ENCODE results near the gene IFNGR2. TPM values are rescaled to one million over a fixed set of nuclear protein-coding genes. Genes with fewer than 3 reads are reported as not detected.

IFNGR2 gene
- 49.3 to 57.0 TPM (median 54.8 TPM) in 5 replicates for total RNA-seq (2022; extraction: Qiagen RNA extraction)

GRCh38 chr21:33403128-33403785, at the start of gene IFNGR2:
Gene IFNGR2 (plus strand): TSS chr21:33403413. CDS start chr21:33403544, 131 bp downstream.

GRCh38 chr21:33479679-33480480, 76.7 kb downstream of the IFNGR2 start, which contains the start of gene TMEM50B:
Gene TMEM50B (minus strand): TSS chr21:33479974. CDS start chr21:33468885, 11,089 bp downstream.

Other genes with a start within 250 kb of the IFNGR2 start
- gene IFNAR2, start 173.5 kb upstream of the IFNGR2 start, total RNA-seq (2022; extraction: Qiagen RNA extraction), result 13.0 to 15.2 TPM (median 14.6 TPM) in 5 replicates
- gene IL10RB, start 137.0 kb upstream of the IFNGR2 start, total RNA-seq (2022; extraction: Qiagen RNA extraction), result 16.0 to 17.5 TPM (median 17.4 TPM) in 5 replicates
- 13.6 to 27.8 TPM (median 16.1 TPM) in 5 replicates for gene IFNAR1, start 78.4 kb upstream of the IFNGR2 start, total RNA-seq (2022; extraction: Qiagen RNA extraction)
- gene TMEM50B, start 76.6 kb downstream of the IFNGR2 start, total RNA-seq (2022; extraction: Qiagen RNA extraction), result 9.8 to 12.8 TPM (median 10.5 TPM) in 5 replicates
- gene DNAJC28, start 88.3 kb downstream of the IFNGR2 start, total RNA-seq (2022; extraction: Qiagen RNA extraction), result 0.27 to 0.38 TPM (median 0.29 TPM) in 5 replicates
- 57.3 to 67.7 TPM (median 64.2 TPM) in 5 replicates for gene GART, start 138.7 kb downstream of the IFNGR2 start, total RNA-seq (2022; extraction: Qiagen RNA extraction)
- 72.3 to 112 TPM (median 78.3 TPM) in 5 replicates for gene SON, start 139.6 kb downstream of the IFNGR2 start, total RNA-seq (2022; extraction: Qiagen RNA extraction)
- gene DONSON, start 185.3 kb downstream of the IFNGR2 start, total RNA-seq (2022; extraction: Qiagen RNA extraction), result 14.7 to 17.9 TPM (median 17.2 TPM) in 5 replicates
- gene CRYZL1, start 238.3 kb downstream of the IFNGR2 start, total RNA-seq (2022; extraction: Qiagen RNA extraction), result 11.7 to 13.5 TPM (median 12.4 TPM) in 5 replicates
- gene ITSN1, start 239.1 kb downstream of the IFNGR2 start, total RNA-seq (2022; extraction: Qiagen RNA extraction), result 18.8 to 25.2 TPM (median 20.8 TPM) in 5 replicates